ENCODE data around the gene NKAIN2. TPM values are rescaled to one million over a fixed set of nuclear protein-coding genes. Genes with fewer than 3 reads are reported as not detected.

Gene NKAIN2
- polyA plus RNA-seq, 1 of the 3 experiments (the other 2 are of a cell fraction) = not detected

GRCh38 chr6:123879749-123880148, 76.1 kb downstream of the NKAIN2 start:
- 0% methylated on average over 2 of the region's 2 CpGs for WGBS (ENCODE audit: low lambda C conversion rate)
- no peak overlapping the region for H3K27ac ChIP-seq (ENCODE audit: low read depth in 2 of 2, low read length in 1 of 2)
- no peaks in the 10 kb centered on the region for H4K20me1 ChIP-seq (ENCODE audit: insufficient read depth)
- no peaks in the 10 kb centered on the region for H3K9me3 ChIP-seq
- no peaks in the 10 kb centered on the region for H3K79me2 ChIP-seq (ENCODE audit: insufficient read depth)
- no peaks in the 10 kb centered on the region for H3K36me3 ChIP-seq (replicated peaks in 1 of 2; ENCODE audit: control insufficient read depth in 1 of 2, insufficient read depth in 2 of 2, low read length in 1 of 2)
- H2AFZ ChIP-seq (ENCODE audit: low read depth) = no peak overlapping the region
- no peak overlapping the region for H3K4me2 ChIP-seq
- CTCF ChIA-PET = no interaction called here
- TF ChIP-seq MEF2A (IDR thresholded peaks at IDR 0.05; ENCODE audit: borderline replicate concordance, low read depth) (no peak), SMC3 (IDR thresholded peaks at IDR 0.05; ENCODE audit: low read depth, low read length) (no peak), JUND (IDR thresholded peaks at IDR 0.05) (no peak), PBX3 (IDR thresholded peaks at IDR 0.05) (no peak), POLR2AphosphoS5 (IDR thresholded peaks at IDR 0.05; ENCODE audit: low read depth, low read length) (no peak), TAF1 (IDR thresholded peaks at IDR 0.05; ENCODE audit: borderline replicate concordance, low read depth, low read length) (no peak)
- no peak overlapping the region for H3K4me3 ChIP-seq (ENCODE audit: low read depth in 2 of 2, low read length in 1 of 2)
- no peaks in the 10 kb centered on the region for H3F3A ChIP-seq (replicated peaks; ENCODE audit: insufficient read depth)
- H3K27me3 ChIP-seq (ENCODE audit: insufficient read depth) = no peaks in the 10 kb centered on the region
- H3K4me1 ChIP-seq (ENCODE audit: control insufficient read depth in 1 of 2, insufficient read depth in 2 of 2, low read depth in 1 of 2, low read length in 1 of 2) = no peaks in the 10 kb centered on the region
- DNase-seq = no peak
- POLR2A ChIA-PET = no interaction called here
- H3K9me2 ChIP-seq = no peaks in the 10 kb centered on the region
- no peak overlapping the region for H3K9ac ChIP-seq

- Histone ChIP-seq H3K27ac (ENCODE audit: low read depth in 2 of 2, low read length in 1 of 2) (no peak overlapping the region), H3K4me2 (no peak overlapping the region), H3K27me3 (ENCODE audit: insufficient read depth) (no peaks in the 10 kb centered on the region), H3K4me1 (ENCODE audit: control insufficient read depth in 1 of 2, insufficient read depth in 2 of 2, low read depth in 1 of 2, low read length in 1 of 2) (no peaks in the 10 kb centered on the region), H3F3A (replicated peaks; ENCODE audit: insufficient read depth) (no peaks in the 10 kb centered on the region), H2AFZ (ENCODE audit: low read depth) (no peak overlapping the region), H3K9ac (no peak overlapping the region), H3K36me3 (replicated peaks in 1 of 2; ENCODE audit: control insufficient read depth in 1 of 2, insufficient read depth in 2 of 2, low read length in 1 of 2) (no peaks in the 10 kb centered on the region), H3K9me2 (no peaks in the 10 kb centered on the region), H3K79me2 (ENCODE audit: insufficient read depth) (no peaks in the 10 kb centered on the region), H3K4me3 (ENCODE audit: low read depth in 2 of 2, low read length in 1 of 2) (no peak overlapping the region), H4K20me1 (ENCODE audit: insufficient read depth) (no peaks in the 10 kb centered on the region), H3K9me3 (no peaks in the 10 kb centered on the region)
- 2% methylated on average over 5 of the region's 5 CpGs for whole genome bisulfite sequencing (ENCODE audit: low lambda C conversion rate)
- CTCF ChIA-PET = no interaction called here
- no peak for TF ChIP-seq ELF1 (IDR thresholded peaks at IDR 0.05)
- no peak for TF ChIP-seq RXRA (IDR thresholded peaks at IDR 0.05; ENCODE audit: borderline replicate concordance, low read depth)
- no peak for TF ChIP-seq RFX5 (IDR thresholded peaks at IDR 0.05; ENCODE audit: low read length)
- no peak for TF ChIP-seq JUND (IDR thresholded peaks at IDR 0.05)
- no peak for TF ChIP-seq REST (IDR thresholded peaks at IDR 0.05; ENCODE audit: low read depth, low read length)
- no peak for TF ChIP-seq POLR2AphosphoS5 (IDR thresholded peaks at IDR 0.05; ENCODE audit: low read depth, low read length)
- no peak for TF ChIP-seq RCOR1 (IDR thresholded peaks at IDR 0.05; ENCODE audit: low read length)
- no peak for TF ChIP-seq GATA2 (CRISPR knock-in tag; IDR thresholded peaks at IDR 0.05)
- TF ChIP-seq NRF1 (IDR thresholded peaks at IDR 0.05; ENCODE audit: low read depth, low read length) = no peak
- TF ChIP-seq FOXJ3 (CRISPR knock-in tag; IDR thresholded peaks at IDR 0.05) = no peak
- TF ChIP-seq PBX3 (IDR thresholded peaks at IDR 0.05) = no peak
- POLR2A ChIA-PET = no interaction called here
- no peak for DNase-seq
These were observed 85.3 kb downstream of the NKAIN2 start for GRCh38 chr6:123888771-123889513.

Data from SK-N-SH (cell line).